NCI-H2196 treated with DMSO at 0.1 percent for 48 hours (cell line): Measurements from ENCODE around the gene OSMR.

Experiments
- DNase-seq: peaks from one replicate; lab custom pipeline; 2025; ENCODE audit not compliant: unreplicated experiment; lab: John Stamatoyannopoulos, UW

Gene OSMR

GRCh38 chr5:38845526-38846378 lies at the start of gene OSMR:
Gene OSMR (plus strand): TSS chr5:38846012. CDS start chr5:38869045, 23,033 bp downstream.
- no peak for DNase-seq

GRCh38 chr5:38796742-38797108 lies 49.1 kb upstream of the OSMR start:
- no peak for DNase-seq

- DNase-seq = no peak
Observed at GRCh38 chr5:38797838-38798237, 48.0 kb upstream of the OSMR start.

GRCh38 chr5:38799556-38800377 lies 46.0 kb upstream of the OSMR start:
- no peak for DNase-seq

- no peak for DNase-seq
Observed at GRCh38 chr5:38800515-38800914, 45.3 kb upstream of the OSMR start.

GRCh38 chr5:38802125-38802524 lies 43.7 kb upstream of the OSMR start:
- DNase-seq = no peak

GRCh38 chr5:38803246-38803645 lies 42.6 kb upstream of the OSMR start:
- DNase-seq = no peak

GRCh38 chr5:38806775-38807258 lies 39.0 kb upstream of the OSMR start:
- no peak for DNase-seq

- peak; percentile 33 for DNase-seq
Observed at GRCh38 chr5:38807570-38808483, 38.0 kb upstream of the OSMR start.

- DNase-seq = no peak
Observed at GRCh38 chr5:38808666-38809343, 37.0 kb upstream of the OSMR start.

- DNase-seq = peak; percentile 92
Observed at GRCh38 chr5:38809388-38810359, 36.1 kb upstream of the OSMR start.

GRCh38 chr5:38814879-38815278 lies 30.9 kb upstream of the OSMR start:
- DNase-seq = no peak

- no peak for DNase-seq
Observed at GRCh38 chr5:38816083-38817030, 29.5 kb upstream of the OSMR start.

- DNase-seq = no peak
Observed at GRCh38 chr5:38821679-38822078, 24.1 kb upstream of the OSMR start.

GRCh38 chr5:38823503-38823902 lies 22.3 kb upstream of the OSMR start:
- no peak for DNase-seq

GRCh38 chr5:38824821-38825220 lies 21.0 kb upstream of the OSMR start:
- no peak for DNase-seq

- DNase-seq = no peak
Observed at GRCh38 chr5:38825494-38825893, 20.3 kb upstream of the OSMR start.

- DNase-seq = no peak
Observed at GRCh38 chr5:38827525-38827924, 18.3 kb upstream of the OSMR start.
